K562 (cell line): Measurements from ENCODE around the gene CDADC1. TPM values are rescaled to one million over a fixed set of nuclear protein-coding genes. Genes with fewer than 3 reads are reported as not detected.

Source experiments
- ATAC-seq: fragments of 200-7000 bp; cut with Tn5 transposase; 3 replicates; pipeline ENCODE4 v1.9.1; 2020; ENCODE audit warnings: moderate library complexity
- BruUV-seq: library from RNA; stranded (reverse); fragments of 400-500 nt; replicated peaks from 2 replicates; lab custom pipeline; 2021; lab: Mats Ljungman, UMichigan
- CTCF ChIA-PET: fragments of 300-600 bp; formaldehyde crosslinking; extraction: SDS; loops from one replicate; lab custom pipeline; 2021; ENCODE audit warnings: low intra/inter-chr PET ratio; lab: Yijun Ruan, JAX
- POLR2A ChIA-PET: fragments of 300-600, 350-650 bp; sonication (Branson Sonifier 250); formaldehyde crosslinking; extraction: SDS; loops from one replicate; lab custom pipeline; 2021; ENCODE audit warnings: antibody characterized with exemption, inconsistent platforms; lab: Yijun Ruan, JAX
- DNase-seq, 4 experiments: peaks; one replicate each; pipeline versions ENCODE4 v3.0.0 to v3.0.0-alpha.2; 2011 to 2018; ENCODE audit warnings: low spot score in 3 of 4, mixed read lengths in 3 of 4; ENCODE audit errors: extremely low read depth in 1 of 4
- FAIRE-seq: peaks from 2 replicates; lab custom pipeline; 2011; peaks lifted over from hg19 to GRCh38; lab: Jason Lieb, UNC
- H2AFZ ChIP-seq: 2 replicates; pipeline ENCODE4 v1.6.0; 2011; ENCODE audit warnings: low read depth, low read length, control low read depth, inconsistent platforms
- H3K27ac ChIP-seq: fragments of 200-600 bp; 3 replicates; pipeline ENCODE4 v1.8.0; 2011; ENCODE audit warnings: low read depth, mild to moderate bottlenecking, control low read depth, inconsistent platforms, low read length, moderate library complexity, mixed read lengths; ENCODE audit errors: extremely low read depth
- H3K27me3 ChIP-seq, 2 experiments: fragments of 300-600 bp in 1 of 2; 2 replicates in 1 of 2; 3 replicates in 1 of 2; pipeline versions ENCODE4 v1.6.0 to v1.8.0; 2011; ENCODE audit warnings: inconsistent platforms in 2 of 2, low read length in 2 of 2, mild to moderate bottlenecking in 1 of 2, mixed read lengths in 1 of 2, moderate library complexity in 1 of 2; ENCODE audit not compliant: control insufficient read depth in 2 of 2, insufficient read depth in 2 of 2
- H3K36me3 ChIP-seq: fragments of 300-600 bp; 3 replicates; pipeline ENCODE4 v1.8.0; 2011; ENCODE audit warnings: mild to moderate bottlenecking, low read length, inconsistent platforms; ENCODE audit not compliant: control insufficient read depth, insufficient read depth
- H3K4me1 ChIP-seq, 2 experiments: fragments of 200-600 bp in 1 of 2; replicated peaks in 1 of 2; 2 replicates in 1 of 2; 3 replicates in 1 of 2; pipeline versions ENCODE4 v1.5.1 to v1.8.0; 2011; ENCODE audit warnings: inconsistent platforms in 2 of 2, low read length in 2 of 2, mild to moderate bottlenecking in 1 of 2, mixed read lengths in 1 of 2, moderate library complexity in 1 of 2; ENCODE audit not compliant: control insufficient read depth in 2 of 2, insufficient read depth in 2 of 2
- H3K4me2 ChIP-seq: 2 replicates; pipeline ENCODE4 v1.6.1; 2011; ENCODE audit warnings: low read length, control low read depth, inconsistent platforms, mixed read lengths; ENCODE audit not compliant: insufficient read depth
- H3K4me3 ChIP-seq: fragments of 200-600 bp; sonication (generic), shearing (Covaris generic); 2 replicates; pipeline ENCODE4 v1.5.1; 2016; ENCODE audit warnings: control low read depth, inconsistent platforms
- H3K79me2 ChIP-seq: fragments of 200-600 bp; 3 replicates; pipeline ENCODE4 v1.8.0; 2011; ENCODE audit warnings: low read length, inconsistent platforms; ENCODE audit not compliant: control insufficient read depth, insufficient read depth
- H3K9ac ChIP-seq, 2 experiments: 2 replicates each; pipeline versions ENCODE4 v1.6.0 to v1.6.1; 2011; ENCODE audit warnings: low read depth in 2 of 2, low read length in 2 of 2, control low read depth in 1 of 2, inconsistent platforms in 1 of 2, mild to moderate bottlenecking in 1 of 2, mixed read lengths in 1 of 2; ENCODE audit not compliant: insufficient read depth in 1 of 2
- H3K9me1 ChIP-seq: one replicate; pipeline ENCODE4 v1.6.0; 2011; ENCODE audit warnings: inconsistent platforms, mild to moderate bottlenecking, low read length, moderate library complexity; ENCODE audit not compliant: control insufficient read depth, insufficient read depth
- H3K9me3 ChIP-seq: replicated peaks from 2 replicates; pipeline ENCODE4 v1.5.1; 2011; ENCODE audit warnings: low read depth, low read length, inconsistent platforms; ENCODE audit not compliant: control insufficient read depth, insufficient read depth
- H4K20me1 ChIP-seq: replicated peaks from 2 replicates; pipeline ENCODE4 v1.6.1; 2011; ENCODE audit warnings: low read length, inconsistent platforms, mixed read lengths; ENCODE audit not compliant: control insufficient read depth, insufficient read depth
- FOS ChIP-seq: IDR thresholded peaks from 3 replicates; pipeline ENCODE4 v1.6.1; 2011; ENCODE audit not compliant: insufficient read length; ENCODE audit errors: extremely low read depth
- PURB ChIP-seq: sonication (generic); formaldehyde crosslinking; IDR thresholded peaks from 2 replicates; pipeline ENCODE4 v1.9.0; 2021; ENCODE audit warnings: low read depth, mild to moderate bottlenecking, missing genetic modification reagents
- RBM39 ChIP-seq: fragments of 200-400 bp; formaldehyde crosslinking; optimal IDR thresholded peaks from 2 replicates; pipeline ENCODE3; 2018; ENCODE audit warnings: low read depth, low read length
- RFX1 ChIP-seq: fragments of 450-650 bp; IDR thresholded peaks from 2 replicates; pipeline ENCODE4 v1.6.1; 2016; ENCODE audit warnings: mild to moderate bottlenecking, moderate library complexity
- SOX6 ChIP-seq: fragments of 450-650 bp; IDR thresholded peaks from 2 replicates; pipeline ENCODE4 v1.6.1; 2014; ENCODE audit warnings: mild to moderate bottlenecking
- TAF9B ChIP-seq: fragments of 450-650 bp; IDR thresholded peaks from 2 replicates; pipeline ENCODE4 v1.6.1; 2018; ENCODE audit warnings: mild to moderate bottlenecking; ENCODE audit not compliant: partially characterized antibody
- TBL1XR1 ChIP-seq, 2 experiments: IDR thresholded peaks; 2 replicates each; pipeline ENCODE4 v1.6.1; 2012; ENCODE audit warnings: improper control_type of control experiment in 2 of 2, low read length in 2 of 2, mild to moderate bottlenecking in 1 of 2
- ZEB2 ChIP-seq: fragments of 450-650 bp; IDR thresholded peaks from 2 replicates; pipeline ENCODE4 v1.6.1; 2016
- ZKSCAN1 ChIP-seq: fragments of 150-350 bp; IDR thresholded peaks from 2 replicates; pipeline ENCODE4 v1.6.1; 2016; ENCODE audit warnings: low read depth, low read length
- ZNF175 ChIP-seq: fragments of 200-800 bp; sonication (Bioruptor generic); IDR thresholded peaks from 2 replicates; pipeline ENCODE4 v1.6.1; 2016; ENCODE audit warnings: low read depth, mild to moderate bottlenecking, missing genetic modification characterization, missing compliant biosample characterization
- ZNF217 ChIP-seq: sonication (generic); formaldehyde crosslinking; IDR thresholded peaks from 2 replicates; pipeline ENCODE4 v1.8.0; 2022; ENCODE audit warnings: mild to moderate bottlenecking, missing genetic modification reagents
- in situ Hi-C: fragments of 300-500 bp; cut with MboI; formaldehyde crosslinking; loops from 4 replicates; pipeline ENCODE4 v1.15.0; 2018; ENCODE audit warnings: inconsistent platforms, mixed read lengths
- intact Hi-C: fragments of 100-400 bp; cut with micrococcal nuclease; formaldehyde crosslinking; loops from 2 replicates; pipeline ENCODE4 v1.14.2; 2022
- polyA plus RNA-seq, 8 experiments: library from polyadenylated mRNA; depleted of rRNA in 4 of 8; stranded (reverse) in 5 of 8; unstranded in 3 of 8; fragments of >200 nt; fragmentation: Nextera tagmentation in 2 of 8; fragmentation: Illumina TruSeq in 1 of 8; extraction: Ambion mirVana in 2 of 8; extraction: Trizol in 1 of 8; gene quantifications; 2 replicates each; pipeline versions ENCODE4 v1.2.1 to v1.2.3, GENCODE V29; 2011 to 2014; ENCODE audit warnings: inconsistent platforms in 1 of 8, missing spikeins in 1 of 8
- total RNA-seq, 7 experiments: library from RNA; depleted of rRNA in 6 of 7; stranded (reverse); fragments of >200 nt in 6 of 7; fragmentation: Illumina TruSeq in 2 of 7; extraction: Trizol in 2 of 7; gene quantifications; 2 replicates each; pipeline versions ENCODE4 v1.2.1 to v1.2.3, GENCODE V29; 2011 to 2021; ENCODE audit warnings: low replicate concordance in 1 of 7
- TF ChIP-seq, protein P1 (sequence below): fragments of 450-650 bp; IDR thresholded peaks from 2 replicates; pipeline ENCODE4 v1.6.1; 2016; ENCODE audit warnings: mild to moderate bottlenecking, moderate library complexity

CDADC1 gene
- total and polyA plus RNA-seq, 9 of the 15 experiments (the other 6 are each of a cell fraction or from before 2014, with no cell fraction given): 4.1 to 11.8 (median 6.3) TPM

DNA sequence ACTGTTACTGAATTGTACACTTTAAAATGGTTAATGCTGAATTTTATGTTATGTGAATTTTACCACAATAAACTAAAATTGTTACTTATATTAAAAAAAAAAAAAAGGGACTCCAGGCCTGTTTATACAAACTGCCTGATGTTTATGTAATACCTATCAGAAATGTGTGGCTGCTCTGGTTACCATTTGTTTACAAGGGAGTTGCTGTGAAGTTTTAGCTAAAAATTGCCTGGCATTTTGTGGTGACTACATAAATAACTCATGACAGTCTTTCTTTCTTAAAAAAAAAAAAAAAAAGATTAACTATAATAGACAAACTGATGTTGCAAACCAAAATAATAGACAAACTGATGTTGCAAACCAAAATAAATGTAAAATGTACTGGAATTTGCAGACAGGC lies 71.8 kb downstream of the CDADC1 start:
- no TSS peak for BruUV-seq
- H3K36me3 ChIP-seq: no peaks in the 10 kb centered on the region; the same call in 2 of the 3 replicates
- FAIRE-seq (no peak), ATAC-seq (no peak), DNase-seq (no peak)
- H3K4me3 ChIP-seq: no peak overlapping the region
- H3K79me2 ChIP-seq: no peaks in the 10 kb centered on the region
- no peaks in the 10 kb centered on the region for H3K9me3 ChIP-seq
- no peak overlapping the region for H3K27ac ChIP-seq
- no peak overlapping the region for H3K9ac ChIP-seq
- no peaks in the 10 kb centered on the region for H3K9me1 ChIP-seq
- POLR2A ChIA-PET: no interaction called here
- H4K20me1 ChIP-seq: no peaks in the 10 kb centered on the region
- TF ChIP-seq FOS: no peak
- no peak for TF ChIP-seq SOX6
- TF ChIP-seq, protein P1, sequence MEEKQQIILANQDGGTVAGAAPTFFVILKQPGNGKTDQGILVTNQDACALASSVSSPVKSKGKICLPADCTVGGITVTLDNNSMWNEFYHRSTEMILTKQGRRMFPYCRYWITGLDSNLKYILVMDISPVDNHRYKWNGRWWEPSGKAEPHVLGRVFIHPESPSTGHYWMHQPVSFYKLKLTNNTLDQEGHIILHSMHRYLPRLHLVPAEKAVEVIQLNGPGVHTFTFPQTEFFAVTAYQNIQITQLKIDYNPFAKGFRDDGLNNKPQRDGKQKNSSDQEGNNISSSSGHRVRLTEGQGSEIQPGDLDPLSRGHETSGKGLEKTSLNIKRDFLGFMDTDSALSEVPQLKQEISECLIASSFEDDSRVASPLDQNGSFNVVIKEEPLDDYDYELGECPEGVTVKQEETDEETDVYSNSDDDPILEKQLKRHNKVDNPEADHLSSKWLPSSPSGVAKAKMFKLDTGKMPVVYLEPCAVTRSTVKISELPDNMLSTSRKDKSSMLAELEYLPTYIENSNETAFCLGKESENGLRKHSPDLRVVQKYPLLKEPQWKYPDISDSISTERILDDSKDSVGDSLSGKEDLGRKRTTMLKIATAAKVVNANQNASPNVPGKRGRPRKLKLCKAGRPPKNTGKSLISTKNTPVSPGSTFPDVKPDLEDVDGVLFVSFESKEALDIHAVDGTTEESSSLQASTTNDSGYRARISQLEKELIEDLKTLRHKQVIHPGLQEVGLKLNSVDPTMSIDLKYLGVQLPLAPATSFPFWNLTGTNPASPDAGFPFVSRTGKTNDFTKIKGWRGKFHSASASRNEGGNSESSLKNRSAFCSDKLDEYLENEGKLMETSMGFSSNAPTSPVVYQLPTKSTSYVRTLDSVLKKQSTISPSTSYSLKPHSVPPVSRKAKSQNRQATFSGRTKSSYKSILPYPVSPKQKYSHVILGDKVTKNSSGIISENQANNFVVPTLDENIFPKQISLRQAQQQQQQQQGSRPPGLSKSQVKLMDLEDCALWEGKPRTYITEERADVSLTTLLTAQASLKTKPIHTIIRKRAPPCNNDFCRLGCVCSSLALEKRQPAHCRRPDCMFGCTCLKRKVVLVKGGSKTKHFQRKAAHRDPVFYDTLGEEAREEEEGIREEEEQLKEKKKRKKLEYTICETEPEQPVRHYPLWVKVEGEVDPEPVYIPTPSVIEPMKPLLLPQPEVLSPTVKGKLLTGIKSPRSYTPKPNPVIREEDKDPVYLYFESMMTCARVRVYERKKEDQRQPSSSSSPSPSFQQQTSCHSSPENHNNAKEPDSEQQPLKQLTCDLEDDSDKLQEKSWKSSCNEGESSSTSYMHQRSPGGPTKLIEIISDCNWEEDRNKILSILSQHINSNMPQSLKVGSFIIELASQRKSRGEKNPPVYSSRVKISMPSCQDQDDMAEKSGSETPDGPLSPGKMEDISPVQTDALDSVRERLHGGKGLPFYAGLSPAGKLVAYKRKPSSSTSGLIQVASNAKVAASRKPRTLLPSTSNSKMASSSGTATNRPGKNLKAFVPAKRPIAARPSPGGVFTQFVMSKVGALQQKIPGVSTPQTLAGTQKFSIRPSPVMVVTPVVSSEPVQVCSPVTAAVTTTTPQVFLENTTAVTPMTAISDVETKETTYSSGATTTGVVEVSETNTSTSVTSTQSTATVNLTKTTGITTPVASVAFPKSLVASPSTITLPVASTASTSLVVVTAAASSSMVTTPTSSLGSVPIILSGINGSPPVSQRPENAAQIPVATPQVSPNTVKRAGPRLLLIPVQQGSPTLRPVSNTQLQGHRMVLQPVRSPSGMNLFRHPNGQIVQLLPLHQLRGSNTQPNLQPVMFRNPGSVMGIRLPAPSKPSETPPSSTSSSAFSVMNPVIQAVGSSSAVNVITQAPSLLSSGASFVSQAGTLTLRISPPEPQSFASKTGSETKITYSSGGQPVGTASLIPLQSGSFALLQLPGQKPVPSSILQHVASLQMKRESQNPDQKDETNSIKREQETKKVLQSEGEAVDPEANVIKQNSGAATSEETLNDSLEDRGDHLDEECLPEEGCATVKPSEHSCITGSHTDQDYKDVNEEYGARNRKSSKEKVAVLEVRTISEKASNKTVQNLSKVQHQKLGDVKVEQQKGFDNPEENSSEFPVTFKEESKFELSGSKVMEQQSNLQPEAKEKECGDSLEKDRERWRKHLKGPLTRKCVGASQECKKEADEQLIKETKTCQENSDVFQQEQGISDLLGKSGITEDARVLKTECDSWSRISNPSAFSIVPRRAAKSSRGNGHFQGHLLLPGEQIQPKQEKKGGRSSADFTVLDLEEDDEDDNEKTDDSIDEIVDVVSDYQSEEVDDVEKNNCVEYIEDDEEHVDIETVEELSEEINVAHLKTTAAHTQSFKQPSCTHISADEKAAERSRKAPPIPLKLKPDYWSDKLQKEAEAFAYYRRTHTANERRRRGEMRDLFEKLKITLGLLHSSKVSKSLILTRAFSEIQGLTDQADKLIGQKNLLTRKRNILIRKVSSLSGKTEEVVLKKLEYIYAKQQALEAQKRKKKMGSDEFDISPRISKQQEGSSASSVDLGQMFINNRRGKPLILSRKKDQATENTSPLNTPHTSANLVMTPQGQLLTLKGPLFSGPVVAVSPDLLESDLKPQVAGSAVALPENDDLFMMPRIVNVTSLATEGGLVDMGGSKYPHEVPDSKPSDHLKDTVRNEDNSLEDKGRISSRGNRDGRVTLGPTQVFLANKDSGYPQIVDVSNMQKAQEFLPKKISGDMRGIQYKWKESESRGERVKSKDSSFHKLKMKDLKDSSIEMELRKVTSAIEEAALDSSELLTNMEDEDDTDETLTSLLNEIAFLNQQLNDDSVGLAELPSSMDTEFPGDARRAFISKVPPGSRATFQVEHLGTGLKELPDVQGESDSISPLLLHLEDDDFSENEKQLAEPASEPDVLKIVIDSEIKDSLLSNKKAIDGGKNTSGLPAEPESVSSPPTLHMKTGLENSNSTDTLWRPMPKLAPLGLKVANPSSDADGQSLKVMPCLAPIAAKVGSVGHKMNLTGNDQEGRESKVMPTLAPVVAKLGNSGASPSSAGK: no peak
- no peak for TF ChIP-seq PURB (CRISPR knock-in tag)
- no peak for TF ChIP-seq ZEB2
- TF ChIP-seq ZNF217: no peak
- no peak for TF ChIP-seq RFX1
- TF ChIP-seq ZNF175 (CRISPR knock-in tag): no peak
- no peak for TF ChIP-seq ZKSCAN1
- no peak for TF ChIP-seq TAF9B
- no peak for TF ChIP-seq RBM39
- TF ChIP-seq TBL1XR1 (IDR thresholded peaks at IDR 0.05; ENCODE audit: low read length in 2 of 2): no peak
- in situ Hi-C loops (no loop called here), intact Hi-C loops (no loop called here)
- peaks cover 0 to 18% of the 10 kb centered on the region in 2 experiments for H3K4me1 ChIP-seq
- no peaks in the 10 kb centered on the region for H3K27me3 ChIP-seq
- no peak overlapping the region for H2AFZ ChIP-seq
- H3K4me2 ChIP-seq: no peak overlapping the region
- CTCF ChIA-PET: no interaction called here
